ENCODE data around the gene SMYD2.
"Not testable (repeated sequence)": the region's sequence is repeated elsewhere in the genome, so short reads cannot be mapped to it uniquely, and the experiment has no call there.

The SMYD2 gene

DNA sequence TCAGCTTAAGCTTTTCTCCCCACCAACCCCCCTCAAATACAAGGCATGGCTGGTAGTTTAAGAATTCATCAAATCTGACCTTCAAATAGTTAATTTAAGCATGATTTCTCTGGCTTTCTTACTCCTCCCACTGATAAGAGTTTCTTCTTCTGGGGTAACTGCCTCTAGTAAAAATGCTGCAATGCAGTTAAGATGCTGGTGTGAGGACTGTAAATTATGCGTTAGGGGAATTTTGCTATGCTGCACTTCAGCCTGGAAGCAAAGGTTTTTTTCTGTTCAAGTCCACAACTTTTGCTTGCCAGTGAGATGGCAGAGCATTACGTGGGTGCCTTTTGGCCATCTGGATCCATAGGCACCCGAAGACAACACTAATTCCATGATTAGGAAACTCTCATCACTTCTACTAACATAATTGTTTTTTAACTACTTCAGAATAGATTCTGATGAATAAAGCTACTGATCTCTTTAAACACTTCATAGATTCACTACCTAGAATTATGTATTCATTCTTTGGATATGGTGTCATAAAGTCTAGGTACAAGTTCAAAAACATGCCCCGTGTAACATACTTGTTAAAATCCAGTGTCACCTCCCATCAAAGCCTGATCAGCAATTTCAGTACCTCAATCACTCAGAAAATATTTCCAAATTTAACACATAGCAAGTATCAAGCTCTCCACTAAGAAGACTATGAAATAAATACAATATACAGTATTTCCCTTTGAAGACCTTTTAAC is 8.8 kb upstream of the SMYD2 start:
- DNase-seq (ENCODE audit: low read depth in 2 of 2), result no peak

DNA sequence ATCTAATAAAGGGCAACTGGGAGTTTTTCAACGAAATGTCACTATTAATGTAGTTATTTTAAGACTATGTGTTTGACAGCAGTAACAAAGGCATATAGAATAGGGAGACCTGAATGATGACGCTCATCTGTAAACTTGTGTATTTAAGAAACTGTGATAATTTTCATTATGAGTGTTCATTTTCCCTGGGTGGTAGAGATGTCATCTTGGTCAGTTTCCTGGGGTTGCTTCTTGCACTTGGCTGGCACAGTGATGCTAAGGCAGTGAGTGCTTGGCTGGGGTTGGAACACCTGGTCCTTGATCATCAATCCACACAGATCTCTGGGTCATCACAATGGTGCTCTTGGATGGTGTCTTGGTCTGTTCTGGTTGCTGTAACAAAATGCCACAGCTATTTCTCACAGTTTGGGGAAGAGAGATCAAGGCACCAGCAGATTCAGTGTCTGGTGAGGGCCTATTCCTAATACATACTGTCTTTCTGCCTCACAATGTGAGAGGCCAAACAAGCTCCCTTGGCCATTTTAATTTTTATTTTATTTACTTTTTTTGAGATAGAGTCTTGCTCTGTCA is 7.9 kb upstream of the SMYD2 start:
- no peak for DNase-seq (ENCODE audit: low read depth in 2 of 2)

DNA sequence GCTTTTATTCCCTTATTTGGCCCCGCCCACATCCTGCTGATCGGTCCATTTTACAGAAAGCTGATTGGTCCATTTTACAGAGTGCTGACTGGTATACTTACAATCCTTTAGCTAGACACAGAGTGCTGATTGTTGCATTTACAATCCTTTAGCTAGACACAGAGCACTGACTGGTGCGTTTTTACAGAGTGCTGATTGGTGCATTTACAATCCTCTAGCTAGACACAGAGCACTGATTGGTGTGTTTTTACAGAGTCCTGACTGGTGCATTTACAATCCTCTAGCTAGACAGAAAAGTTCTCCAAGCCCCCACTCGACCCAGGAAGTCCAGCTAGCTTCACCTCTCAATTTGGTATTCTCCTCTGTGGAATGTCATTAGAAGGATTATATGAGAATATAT is 5.3 kb upstream of the SMYD2 start:
- DNase-seq (ENCODE audit: low read depth in 2 of 2), result not testable (repeated sequence)

DNA sequence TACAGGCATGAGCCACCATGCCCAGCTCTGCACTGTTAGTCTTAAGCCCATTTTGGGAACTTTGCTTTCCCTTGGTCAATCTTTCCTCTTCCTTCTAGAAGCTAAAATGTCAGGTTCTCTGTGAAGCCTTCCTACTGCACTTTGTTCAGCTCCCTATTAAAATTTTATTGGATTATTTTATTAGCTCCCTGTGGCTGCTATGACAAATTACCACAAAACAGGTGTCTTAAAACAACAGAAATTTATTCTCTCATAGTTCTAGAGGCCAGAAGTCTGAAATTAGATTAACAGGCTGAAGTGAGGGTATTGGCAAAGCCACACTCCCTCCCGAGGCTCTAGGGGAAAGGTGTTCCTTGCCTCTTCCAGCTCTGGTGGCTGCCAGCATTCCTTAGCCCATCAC is 4.2 kb upstream of the SMYD2 start:
- DNase-seq (ENCODE audit: low read depth in 2 of 2), result no peak

DNA sequence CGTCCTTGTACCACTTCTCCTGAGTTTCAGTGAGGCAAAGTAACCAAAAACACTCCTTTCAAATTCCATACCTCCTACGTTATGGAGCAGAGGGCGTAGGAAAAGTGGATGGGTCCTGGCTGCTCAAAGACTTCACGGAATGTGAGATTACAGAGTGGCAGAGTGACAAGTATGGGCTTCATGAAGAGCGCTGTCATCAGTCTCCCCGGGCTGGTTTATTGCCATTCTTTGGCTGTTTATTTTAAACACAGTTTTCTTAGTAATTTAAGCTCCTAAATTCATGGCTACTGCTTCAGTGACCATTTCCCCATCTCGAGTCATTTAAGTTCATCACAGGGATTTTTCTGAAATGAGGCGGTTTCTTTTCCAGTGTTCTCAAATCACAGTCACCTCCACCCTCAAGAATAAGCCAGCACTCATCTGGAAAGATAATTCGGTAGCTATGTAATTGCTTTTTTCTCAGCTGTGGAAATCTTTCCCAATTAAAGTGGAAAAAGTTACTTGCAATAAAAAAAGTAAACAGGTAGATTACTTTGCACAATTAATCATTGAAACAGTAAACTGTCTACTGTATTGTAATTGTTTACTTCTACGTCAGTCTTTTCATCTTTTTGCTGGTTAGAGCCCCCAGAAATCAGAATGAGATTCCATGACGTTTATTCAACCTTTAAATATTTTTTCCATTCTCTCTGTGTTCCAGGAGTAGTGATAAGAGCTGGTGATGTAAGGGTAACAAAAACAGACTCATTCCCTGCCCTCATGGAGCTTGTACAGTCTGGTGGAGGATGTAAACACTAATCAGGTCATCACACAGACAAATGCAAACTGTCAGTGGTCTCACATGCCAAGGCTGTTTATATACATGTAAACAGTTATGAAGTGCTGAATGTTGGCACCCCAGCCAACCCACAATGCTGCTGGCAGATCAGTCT is 3.0 kb upstream of the SMYD2 start:
- DNase-seq (ENCODE audit: low read depth in 2 of 2), result no peak

DNA sequence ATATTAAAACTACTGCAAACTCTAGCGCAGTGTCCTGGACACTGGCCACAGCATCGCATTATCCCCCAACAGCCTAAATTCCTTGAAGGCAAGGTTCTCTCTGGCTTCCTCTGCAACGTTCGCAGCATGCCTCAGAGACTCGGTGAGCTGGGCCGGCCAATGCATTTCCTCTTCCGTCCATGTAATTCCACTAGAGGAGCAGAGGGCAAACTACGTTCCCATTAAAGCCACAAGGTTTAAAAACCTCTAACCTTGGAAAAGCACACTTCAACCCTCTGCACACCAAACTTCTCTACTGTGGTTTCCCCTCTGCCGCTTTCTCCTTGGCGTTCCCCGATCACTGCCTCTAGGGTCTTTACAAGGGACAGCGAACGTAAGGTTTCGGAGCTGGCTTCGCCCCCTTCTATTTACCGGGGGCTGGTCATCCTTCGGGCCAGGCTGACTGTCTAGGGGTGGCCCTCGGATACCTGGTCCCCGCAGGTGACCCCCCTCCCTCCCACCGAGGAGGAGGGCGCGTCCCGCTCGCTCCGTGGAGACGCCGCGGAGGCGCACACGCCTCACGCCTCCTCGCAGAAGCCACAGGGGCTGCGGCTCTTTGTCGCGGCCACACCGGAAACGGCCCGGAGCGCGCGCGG is 456 bp upstream of the SMYD2 start:
- peak; percentile 3 to 17 for DNase-seq (ENCODE audit: low read depth in 2 of 2)

DNA sequence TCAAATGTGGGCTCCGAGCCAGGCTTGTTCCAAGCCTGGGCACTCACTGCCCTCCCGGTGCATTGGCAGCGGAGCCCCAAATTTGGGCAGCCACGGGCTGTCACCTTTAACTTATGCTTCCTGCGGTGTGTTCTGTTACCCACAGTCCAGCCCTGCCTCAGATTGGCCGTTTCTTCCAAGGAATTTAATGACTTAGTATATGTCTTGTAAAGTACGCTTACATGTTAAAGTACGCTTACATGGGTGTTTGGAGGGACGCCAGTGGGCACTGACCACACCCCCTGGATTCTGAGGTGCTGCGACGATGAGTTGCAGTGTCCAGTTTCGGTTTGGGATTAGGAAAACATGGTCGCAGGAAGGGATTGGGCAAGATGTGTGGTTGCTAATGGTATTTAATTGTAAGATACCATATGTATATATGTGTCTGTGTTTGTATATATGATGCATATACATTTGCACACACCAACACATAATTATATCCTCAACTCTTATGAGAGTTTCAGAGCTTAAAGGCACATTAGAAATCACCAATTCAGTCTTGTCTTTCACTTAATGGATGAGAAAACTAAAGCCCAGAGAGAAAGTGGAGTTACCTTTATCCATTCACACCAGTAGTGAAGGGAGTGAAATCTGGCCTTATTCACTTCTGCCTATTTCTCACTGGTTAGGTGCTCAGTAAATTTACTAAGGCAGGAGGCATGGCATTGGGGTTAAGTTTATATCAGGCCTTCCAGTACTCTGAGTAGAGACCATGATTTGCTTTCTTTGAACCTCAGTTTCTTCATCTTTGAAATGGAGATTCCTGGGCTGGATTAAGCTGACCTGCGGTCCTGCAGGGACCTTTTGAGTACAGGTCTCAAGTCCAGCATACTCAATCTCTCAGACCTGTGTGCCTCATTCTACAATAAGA is 1.0 kb downstream of the SMYD2 start:
- DNase-seq (ENCODE audit: low read depth in 2 of 2), result no peak

DNA sequence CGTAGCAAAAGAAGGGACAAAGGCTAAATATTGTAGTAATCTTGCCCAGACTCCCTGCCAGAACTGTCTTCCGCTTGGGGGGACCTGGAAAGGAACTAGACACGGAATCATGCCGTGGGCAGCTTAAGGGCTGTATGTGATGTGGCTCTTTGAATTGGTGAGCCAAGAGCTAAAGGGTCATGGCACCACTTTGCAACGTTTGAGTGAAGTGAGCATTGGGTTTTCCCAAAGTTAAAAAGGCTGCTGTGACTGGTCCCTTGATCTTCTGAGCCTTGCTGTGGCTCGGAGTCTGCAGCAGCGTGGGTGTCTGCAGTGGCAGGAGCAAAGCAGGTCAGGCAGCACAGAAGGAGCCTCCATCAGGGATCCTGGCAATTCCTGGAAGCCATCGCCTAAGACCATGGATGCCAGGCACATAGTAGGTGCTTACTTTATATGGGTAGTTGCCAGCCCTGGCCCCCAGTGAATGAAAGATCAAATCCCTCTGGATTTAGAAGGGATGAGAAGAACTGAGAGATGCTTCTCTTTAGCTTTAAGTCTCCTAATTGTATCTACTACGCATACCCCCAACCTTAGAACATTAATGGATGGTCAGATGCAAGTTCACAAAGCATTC is 1.8 kb downstream of the SMYD2 start:
- peak in 1 of 2 experiments; percentile 10 for DNase-seq (ENCODE audit: low read depth in 2 of 2)

DNA sequence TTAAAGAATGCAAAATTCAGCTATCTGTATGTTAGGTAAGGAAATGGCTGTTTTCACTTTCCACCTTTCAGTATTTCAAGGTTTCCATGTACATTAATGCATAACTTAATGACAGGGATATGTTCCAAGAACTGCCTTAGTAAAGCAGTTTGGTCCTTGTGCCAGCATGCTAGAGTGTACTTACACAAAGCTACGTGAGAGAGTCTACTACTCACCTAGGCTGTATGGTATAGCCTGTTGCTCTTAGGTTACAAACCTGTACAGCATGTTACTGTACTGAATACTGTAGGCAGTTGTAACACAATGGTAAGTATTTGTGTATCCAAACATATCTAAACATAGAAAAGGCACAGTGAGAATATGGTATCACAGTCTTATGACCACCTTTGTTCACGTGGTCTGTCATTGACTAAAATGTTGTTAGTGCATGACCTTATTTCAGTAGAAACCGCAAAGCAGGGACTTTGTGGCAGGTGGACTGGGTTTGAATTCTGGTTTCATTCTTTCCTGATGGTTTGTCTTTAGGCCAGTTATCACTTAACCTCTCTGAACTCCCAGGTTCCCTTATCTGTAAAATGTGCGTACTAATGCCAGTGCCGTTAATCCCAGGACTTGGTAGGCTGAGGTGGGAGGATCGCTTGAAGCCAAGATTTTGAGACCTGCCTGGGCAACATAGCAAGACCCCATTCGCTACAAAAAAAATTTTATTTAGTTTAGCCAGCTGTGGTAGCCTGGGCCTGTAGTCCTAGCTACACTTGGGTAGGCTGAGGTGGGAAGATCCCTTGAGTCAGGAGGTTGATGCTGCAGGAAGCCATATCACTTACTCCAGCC is 4.9 kb downstream of the SMYD2 start:
- DNase-seq (ENCODE audit: low read depth in 2 of 2), result no peak

DNA sequence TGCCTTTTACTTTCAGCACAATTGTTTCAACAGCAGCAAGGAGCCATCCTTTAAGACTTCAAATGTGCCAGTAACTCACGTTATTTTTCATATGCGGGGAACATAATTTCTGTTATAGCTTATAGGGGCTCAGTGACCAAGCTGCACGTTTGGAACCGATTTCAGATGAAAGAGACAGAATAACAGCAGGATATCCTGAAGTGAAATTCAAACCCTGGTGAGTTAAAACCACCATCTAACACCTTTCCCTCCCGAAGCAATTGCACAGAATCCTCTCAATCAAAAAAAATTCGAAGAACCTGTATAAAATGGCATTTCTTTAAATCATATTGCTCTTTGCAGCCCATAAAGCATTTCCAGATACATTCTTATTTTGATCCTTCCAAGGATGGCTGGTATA is 6.9 kb downstream of the SMYD2 start:
- no peak for DNase-seq (ENCODE audit: low read depth in 2 of 2)

DNA sequence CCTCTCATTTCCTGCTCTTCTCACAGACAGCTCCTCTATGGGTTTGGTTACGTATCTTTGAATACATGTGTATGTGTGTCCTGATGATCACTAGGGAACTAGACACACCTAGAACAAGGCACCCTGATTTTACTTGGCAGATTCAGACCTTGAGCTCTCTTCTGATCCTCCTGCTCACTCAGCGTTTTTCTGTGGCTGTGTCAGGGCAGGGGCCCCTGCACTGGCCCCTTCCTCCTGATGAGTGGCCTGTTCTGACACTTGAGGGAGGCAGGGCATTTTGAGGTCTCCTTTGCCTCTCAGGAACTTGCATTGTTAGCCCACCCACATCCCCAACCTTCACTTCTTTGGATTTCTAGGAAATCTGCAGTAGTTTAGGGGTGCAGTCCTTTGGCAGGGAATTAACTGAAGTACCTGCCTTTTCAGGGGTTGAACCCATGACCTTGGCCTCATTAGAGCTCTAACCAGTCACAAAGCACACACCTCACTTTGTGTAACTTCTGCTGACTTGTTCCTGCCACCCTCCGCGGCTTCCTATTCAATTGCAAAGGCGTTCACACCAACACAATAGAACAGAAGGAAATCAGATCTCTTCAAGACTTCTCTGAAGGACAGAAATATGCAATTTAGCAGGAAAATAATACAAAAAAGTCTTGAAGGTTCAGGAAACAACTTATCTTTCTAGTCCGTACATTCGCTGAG is 8.8 kb downstream of the SMYD2 start:
- DNase-seq (ENCODE audit: low read depth in 2 of 2), result no peak

DNA sequence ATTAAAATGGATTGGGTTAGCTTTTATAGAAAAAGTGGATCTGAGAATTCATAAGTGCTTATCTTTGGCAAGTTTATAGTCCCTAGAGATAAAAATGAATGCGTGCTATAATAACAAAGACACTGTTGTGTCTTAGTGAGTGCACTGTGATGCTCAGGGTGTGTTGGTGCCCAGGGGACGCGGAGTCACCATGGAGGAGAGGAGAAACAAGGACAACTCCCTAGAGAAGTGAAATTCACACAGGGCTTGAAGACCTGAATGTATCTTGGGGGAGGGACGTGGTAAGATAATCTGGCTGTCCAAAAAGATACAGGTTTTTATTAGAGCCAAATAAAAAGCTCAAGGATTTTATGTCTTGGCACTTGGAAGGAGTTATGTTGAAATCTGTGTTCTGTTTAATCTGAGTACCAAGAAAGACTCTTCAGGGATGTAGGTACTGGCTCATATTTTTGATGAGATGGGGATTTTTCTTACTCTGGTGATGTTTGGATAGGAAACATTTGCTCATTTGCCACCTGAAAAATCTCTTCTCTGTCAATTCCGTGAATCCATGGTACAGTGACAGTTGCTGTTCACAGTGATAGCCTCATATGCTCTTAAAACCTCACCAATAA is 9.6 kb downstream of the SMYD2 start:
- no peak for DNase-seq (ENCODE audit: low read depth in 2 of 2)

DNA sequence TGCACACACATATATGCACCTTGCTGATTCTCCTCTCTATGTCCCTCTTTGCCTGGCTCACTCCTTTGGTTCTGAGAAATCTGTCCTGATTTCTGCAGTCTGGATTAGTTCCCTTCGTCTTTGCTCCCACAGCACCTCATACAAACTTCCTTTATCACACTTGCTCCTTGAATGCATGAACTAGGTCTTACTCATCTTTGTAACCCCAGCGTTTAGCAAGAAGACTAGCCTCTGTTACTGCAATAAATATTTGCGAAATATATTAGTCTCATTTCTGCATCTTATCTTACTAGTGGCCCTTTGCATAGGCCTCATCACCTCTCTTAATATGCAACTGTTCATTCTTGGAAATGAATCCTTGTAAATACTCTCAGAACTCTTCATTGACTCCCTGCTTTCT is 11.4 kb downstream of the SMYD2 start:
- no peak for DNase-seq (ENCODE audit: low read depth in 2 of 2)

DNA sequence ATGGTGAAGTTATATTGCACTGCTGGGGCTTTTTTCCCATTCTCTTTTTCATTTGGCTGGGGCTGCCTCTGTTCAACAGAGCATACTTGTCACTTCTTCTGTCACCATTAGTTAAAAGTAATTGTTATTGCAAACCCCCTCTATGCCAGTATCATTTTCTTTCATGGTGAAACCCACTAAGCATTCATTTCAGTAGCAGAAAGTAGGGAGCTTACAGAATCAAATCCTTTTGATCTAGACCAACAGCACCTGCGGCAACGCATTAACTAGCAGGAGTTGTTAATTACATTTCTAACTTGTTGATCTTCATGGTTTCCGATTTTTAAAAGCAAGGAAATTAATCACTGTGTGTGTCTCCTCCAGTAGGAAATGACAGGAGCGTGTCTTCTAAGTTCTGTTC is 15.0 kb downstream of the SMYD2 start:
- DNase-seq (ENCODE audit: low read depth in 2 of 2), result no peak

DNA sequence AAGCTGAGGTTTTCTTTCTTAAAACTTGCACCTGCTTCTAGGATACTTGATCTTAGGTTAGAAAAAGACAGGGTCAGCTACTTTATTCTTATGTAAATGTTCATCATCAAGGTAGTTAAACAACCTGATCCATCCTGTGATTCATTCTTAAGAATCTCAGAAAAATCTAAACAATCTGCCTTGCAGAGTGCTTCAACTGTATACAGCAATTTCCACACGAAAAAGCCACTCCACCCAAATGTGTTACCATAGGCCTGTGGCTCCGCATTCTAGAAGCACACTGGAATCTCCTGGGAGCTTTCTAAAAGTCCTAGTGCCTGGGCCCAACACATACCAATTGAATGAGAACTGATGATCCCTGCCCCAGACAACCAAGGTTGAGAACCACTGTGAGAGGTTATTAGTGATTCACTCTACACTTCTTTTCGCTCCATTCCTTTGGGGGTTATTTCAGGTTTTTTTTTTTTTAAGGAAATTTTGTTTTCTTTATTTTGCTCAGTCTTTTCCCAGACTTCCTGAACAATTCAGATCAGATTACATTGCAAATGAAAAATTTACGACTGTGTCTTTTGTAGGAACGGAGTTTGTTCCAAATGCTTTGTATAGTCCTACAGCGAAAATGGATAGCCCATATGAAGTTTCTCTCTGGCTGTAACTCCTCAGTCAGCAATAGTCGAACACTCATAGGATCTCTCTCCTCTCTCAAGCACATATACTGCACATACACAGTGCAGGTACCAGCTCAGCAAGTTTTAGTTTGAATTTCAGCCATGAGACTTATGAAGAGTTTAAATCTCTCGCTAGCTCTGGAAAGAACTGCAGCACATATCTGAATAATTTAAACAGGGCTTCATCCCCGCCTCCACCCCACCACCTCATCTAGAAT is 16.1 kb downstream of the SMYD2 start:
- DNase-seq (ENCODE audit: low read depth in 2 of 2), result no peak

DNA sequence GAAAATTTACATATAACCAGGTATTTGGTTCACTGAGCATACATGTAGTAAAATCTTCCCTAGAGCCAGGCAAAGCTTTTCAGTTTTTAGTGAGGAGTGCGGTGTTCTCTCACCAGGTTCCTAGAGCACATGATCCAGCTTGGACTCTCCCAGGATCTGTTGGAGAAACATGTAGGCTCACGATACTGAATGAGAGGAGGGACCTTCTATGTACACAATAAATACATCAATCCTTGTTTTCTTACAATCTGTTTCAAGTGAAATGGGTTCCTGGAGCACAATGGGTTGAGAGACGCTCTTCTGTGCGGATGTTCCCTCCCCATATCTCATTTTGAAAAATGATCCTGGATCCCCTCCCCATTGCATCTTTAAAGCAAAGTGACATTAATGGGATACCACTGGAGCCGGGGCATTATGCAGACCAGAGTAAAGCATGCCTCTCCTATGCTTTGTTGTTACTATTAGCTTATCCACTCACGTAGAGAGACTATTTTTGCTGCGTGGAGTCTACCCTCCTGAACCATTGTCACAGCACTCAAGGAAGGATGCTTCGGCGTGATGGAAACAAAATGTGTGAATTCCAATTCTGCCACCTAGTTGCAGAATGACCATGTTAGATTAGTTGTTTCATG is 19.3 kb downstream of the SMYD2 start:
- DNase-seq (ENCODE audit: low read depth in 2 of 2), result no peak

DNA sequence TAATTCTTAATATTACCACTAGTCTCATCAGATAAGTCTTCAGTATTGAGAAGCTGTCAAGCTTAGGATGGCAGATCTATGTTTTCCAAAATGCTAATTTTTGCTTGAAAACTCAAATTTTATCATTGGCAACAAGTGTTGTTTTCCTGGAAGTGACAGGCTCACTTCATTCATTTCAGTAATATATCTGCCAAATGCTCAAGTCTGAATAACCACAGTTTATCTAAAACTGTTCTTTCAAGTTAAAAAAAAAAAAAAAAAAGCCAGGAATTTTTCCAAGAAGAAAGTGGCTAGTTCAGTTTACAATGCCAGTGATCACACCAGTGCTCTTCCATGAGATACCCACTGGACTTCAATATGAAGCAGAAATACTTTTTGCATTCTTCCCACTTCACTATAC is 20.6 kb downstream of the SMYD2 start:
- no peak for DNase-seq (ENCODE audit: low read depth in 2 of 2)

Measured in stimulated activated CD4-positive, alpha-beta T cell treated with anti-CD3 and anti-CD28 coated beads, Interleukin-12 subunit alpha, Interleukin-12 subunit beta, amount 100 ng/mL, for 24 hours (primary cell).